Measurements from ENCODE around the gene LHX8. TPM values are rescaled to one million over a fixed set of nuclear protein-coding genes. Genes with fewer than 3 reads are reported as not detected.
A peak's percentile ranks its signal among the peaks of the same experiment; 100 is the strongest.

The LHX8 gene
- total RNA-seq, 1 donor from 2014 or later, result not detected

- Mint-ChIP-seq H3K27me3 (ENCODE audit: insufficient read depth) (peaks cover 69% of the 10 kb centered on the region), H3K9me3 (peaks cover 3% of the 10 kb centered on the region), H3K27ac (peak overlapping the region; percentile 34), H3K36me3 (ENCODE audit: low read depth) (peaks cover 2% of the 10 kb centered on the region), H3K4me3 (no peak overlapping the region), H3K4me1 (ENCODE audit: low read depth) (no peaks in the 10 kb centered on the region)
- no peak for DNase-seq (ENCODE audit: low spot score)
- intact Hi-C loops (cut with micrococcal nuclease), result no loop called here
Observed at GRCh38 chr1:75127916-75128717, 6.1 kb upstream of the LHX8 start.

- DNase-seq (ENCODE audit: low spot score), result no peak
- Mint-ChIP-seq H3K27me3 (ENCODE audit: insufficient read depth) (peaks cover 82% of the 10 kb centered on the region), H3K4me1 (ENCODE audit: low read depth) (peaks cover 5% of the 10 kb centered on the region), H3K4me3 (no peak overlapping the region), H3K36me3 (ENCODE audit: low read depth) (peaks cover 2% of the 10 kb centered on the region), H3K9me3 (peaks cover 3% of the 10 kb centered on the region), H3K27ac (no peak overlapping the region)
- intact Hi-C loops (cut with micrococcal nuclease), result no loop called here
Observed at GRCh38 chr1:75129660-75129982, 4.6 kb upstream of the LHX8 start.

- intact Hi-C loops (cut with micrococcal nuclease), result loop anchor here (10.0 kb wide), 2 partner anchors 355 to 485 kb away; partner anchors contain the start of gene SLC44A5
- peaks cover 2% of the 10 kb centered on the region for H3K36me3 Mint-ChIP-seq (ENCODE audit: low read depth)
Observed at GRCh38 chr1:75129983-75130789, 4.0 kb upstream of the LHX8 start.

GRCh38 chr1:75130865-75131564, 3.2 kb upstream of the LHX8 start:
- intact Hi-C loops (cut with micrococcal nuclease), result loop anchor here (10.0 kb wide), 2 partner anchors 356 to 484 kb away; partner anchors contain the start of gene SLC44A5

More at GRCh38 chr1:75129983-75130789, 4.0 kb upstream of the LHX8 start:
- H3K27ac Mint-ChIP-seq, result peak overlapping the region; percentile 55
- peaks cover 84% of the 10 kb centered on the region for H3K27me3 Mint-ChIP-seq (ENCODE audit: insufficient read depth)
- H3K4me1 Mint-ChIP-seq (ENCODE audit: low read depth), result peaks cover 9% of the 10 kb centered on the region
- H3K9me3 Mint-ChIP-seq, result peaks cover 3% of the 10 kb centered on the region
- no peak for DNase-seq (ENCODE audit: low spot score)
- H3K4me3 Mint-ChIP-seq, result no peak overlapping the region

GRCh38 chr1:75131565-75132241, 2.5 kb upstream of the LHX8 start:
- H3K36me3 Mint-ChIP-seq (ENCODE audit: low read depth), result peaks cover 2% of the 10 kb centered on the region
- intact Hi-C loops (cut with micrococcal nuclease), result loop anchor here (10.0 kb wide), 2 partner anchors 357 to 483 kb away; partner anchors contain the start of gene SLC44A5
- H3K4me3 Mint-ChIP-seq, result no peak overlapping the region
- peaks cover 88% of the 10 kb centered on the region for H3K27me3 Mint-ChIP-seq (ENCODE audit: insufficient read depth)
- DNase-seq (ENCODE audit: low spot score), result no peak
- H3K9me3 Mint-ChIP-seq, result peaks cover 3% of the 10 kb centered on the region
- H3K27ac Mint-ChIP-seq, result peak overlapping the region; percentile 55
- peaks cover 15% of the 10 kb centered on the region for H3K4me1 Mint-ChIP-seq (ENCODE audit: low read depth)

More at GRCh38 chr1:75130865-75131564, 3.2 kb upstream of the LHX8 start:
- no peak for DNase-seq (ENCODE audit: low spot score)
- peaks cover 87% of the 10 kb centered on the region for H3K27me3 Mint-ChIP-seq (ENCODE audit: insufficient read depth)
- H3K9me3 Mint-ChIP-seq, result peaks cover 3% of the 10 kb centered on the region
- peaks cover 15% of the 10 kb centered on the region for H3K4me1 Mint-ChIP-seq (ENCODE audit: low read depth)
- no peak overlapping the region for H3K4me3 Mint-ChIP-seq
- peak overlapping the region; percentile 55 for H3K27ac Mint-ChIP-seq
- H3K36me3 Mint-ChIP-seq (ENCODE audit: low read depth), result peaks cover 2% of the 10 kb centered on the region

GRCh38 chr1:75132242-75132811, 1.9 kb upstream of the LHX8 start:
- H3K9me3 Mint-ChIP-seq, result peaks cover 3% of the 10 kb centered on the region
- H3K4me3 Mint-ChIP-seq, result no peak overlapping the region
- H3K27ac Mint-ChIP-seq, result peak overlapping the region; percentile 35
- peaks cover under 1% of the 10 kb centered on the region for H3K36me3 Mint-ChIP-seq (ENCODE audit: low read depth)
- no peak for DNase-seq (ENCODE audit: low spot score)
- H3K4me1 Mint-ChIP-seq (ENCODE audit: low read depth), result peaks cover 15% of the 10 kb centered on the region
- H3K27me3 Mint-ChIP-seq (ENCODE audit: insufficient read depth), result peaks cover 87% of the 10 kb centered on the region
- intact Hi-C loops (cut with micrococcal nuclease), result loop anchor here (10.0 kb wide), 2 partner anchors 358 to 482 kb away; partner anchors contain the start of gene SLC44A5

GRCh38 chr1:75132812-75133619, 1.2 kb upstream of the LHX8 start:
- H3K27ac Mint-ChIP-seq, result peak overlapping the region; percentile 10
- intact Hi-C loops (cut with micrococcal nuclease), result loop anchor here (10.0 kb wide), 2 partner anchors 358 to 482 kb away; partner anchors contain the start of gene SLC44A5

GRCh38 chr1:75134647-75135572, 722 bp downstream of the LHX8 start:
- H3K4me1 Mint-ChIP-seq (ENCODE audit: low read depth), result peaks cover 15% of the 10 kb centered on the region
- intact Hi-C loops (cut with micrococcal nuclease), result loop anchor here (10.0 kb wide), 2 partner anchors 360 to 480 kb away; partner anchors contain the start of gene SLC44A5
- peak overlapping the region; percentile 63 for H3K4me3 Mint-ChIP-seq
- no peak for DNase-seq (ENCODE audit: low spot score)
- H3K36me3 Mint-ChIP-seq (ENCODE audit: low read depth), result no peaks in the 10 kb centered on the region
- no peaks in the 10 kb centered on the region for H3K9me3 Mint-ChIP-seq
- H3K27ac Mint-ChIP-seq, result no peak overlapping the region
- peaks cover 85% of the 10 kb centered on the region for H3K27me3 Mint-ChIP-seq (ENCODE audit: insufficient read depth)

More at GRCh38 chr1:75132812-75133619, 1.2 kb upstream of the LHX8 start:
- no peak overlapping the region for H3K4me3 Mint-ChIP-seq
- no peaks in the 10 kb centered on the region for H3K36me3 Mint-ChIP-seq (ENCODE audit: low read depth)
- no peak for DNase-seq (ENCODE audit: low spot score)
- H3K9me3 Mint-ChIP-seq, result peaks cover 3% of the 10 kb centered on the region
- peaks cover 15% of the 10 kb centered on the region for H3K4me1 Mint-ChIP-seq (ENCODE audit: low read depth)
- H3K27me3 Mint-ChIP-seq (ENCODE audit: insufficient read depth), result peaks cover 89% of the 10 kb centered on the region

GRCh38 chr1:75135573-75136194, 1.5 kb downstream of the LHX8 start:
- Mint-ChIP-seq H3K27me3 (ENCODE audit: insufficient read depth) (peaks cover 85% of the 10 kb centered on the region), H3K4me3 (peak overlapping the region; percentile 63), H3K36me3 (ENCODE audit: low read depth) (no peaks in the 10 kb centered on the region), H3K27ac (no peak overlapping the region), H3K9me3 (no peaks in the 10 kb centered on the region), H3K4me1 (ENCODE audit: low read depth) (peaks cover 15% of the 10 kb centered on the region)
- no peak for DNase-seq (ENCODE audit: low spot score)
- intact Hi-C loops (cut with micrococcal nuclease), result loop anchor here (10.0 kb wide), 2 partner anchors 361 to 479 kb away; partner anchors contain the start of gene SLC44A5

- Mint-ChIP-seq H3K27me3 (ENCODE audit: insufficient read depth) (peaks cover 79% of the 10 kb centered on the region), H3K27ac (no peak overlapping the region)
- intact Hi-C loops (cut with micrococcal nuclease), result loop anchor here (10.0 kb wide), 2 partner anchors 362 to 478 kb away; partner anchors contain the start of gene SLC44A5
Observed at GRCh38 chr1:75136195-75136815, 2.1 kb downstream of the LHX8 start.

More at GRCh38 chr1:75136195-75136815, 2.1 kb downstream of the LHX8 start:
- Mint-ChIP-seq H3K36me3 (ENCODE audit: low read depth) (no peaks in the 10 kb centered on the region), H3K4me3 (no peak overlapping the region), H3K4me1 (ENCODE audit: low read depth) (peaks cover 15% of the 10 kb centered on the region), H3K9me3 (no peaks in the 10 kb centered on the region)
- no peak for DNase-seq (ENCODE audit: low spot score)

Data from activated T-helper 1 cell treated with anti-CD3 and anti-CD28 coated beads, Interleukin-12 subunit alpha, Interleukin-12 subunit beta, Interleukin-2, Interleukin-4 antibody, amounts not matched to agents 30 ng/mL and 10 ng/mL and 1 ng/mL, durations not matched to agents 14 hours and 24 hours and 36 hours (primary cell).